Forelimb muscle (tissue), 1 donor: Measurements from ENCODE around the gene SLC16A8. TPM values are rescaled to one million over a fixed set of nuclear protein-coding genes. Genes with fewer than 3 reads are reported as not detected.

ENCODE experiments used
- DNase-seq: peaks from one replicate; pipeline ENCODE4 v3.0.0-alpha.2; 2013; ENCODE audit warnings: low read depth
- polyA plus RNA-seq: library from polyadenylated mRNA; unstranded; fragments of 120-200 nt; gene quantifications from one replicate; pipeline ENCODE4 v1.2.1, GENCODE V29; 2013; ENCODE audit not compliant: insufficient read length

Gene SLC16A8
- polyA plus RNA-seq, 1 donor: 2.7 TPM

GRCh38 chr22:38114484-38115398 lies 30.8 kb upstream of the SLC16A8 start:
- DNase-seq: peak; percentile 31

DNA sequence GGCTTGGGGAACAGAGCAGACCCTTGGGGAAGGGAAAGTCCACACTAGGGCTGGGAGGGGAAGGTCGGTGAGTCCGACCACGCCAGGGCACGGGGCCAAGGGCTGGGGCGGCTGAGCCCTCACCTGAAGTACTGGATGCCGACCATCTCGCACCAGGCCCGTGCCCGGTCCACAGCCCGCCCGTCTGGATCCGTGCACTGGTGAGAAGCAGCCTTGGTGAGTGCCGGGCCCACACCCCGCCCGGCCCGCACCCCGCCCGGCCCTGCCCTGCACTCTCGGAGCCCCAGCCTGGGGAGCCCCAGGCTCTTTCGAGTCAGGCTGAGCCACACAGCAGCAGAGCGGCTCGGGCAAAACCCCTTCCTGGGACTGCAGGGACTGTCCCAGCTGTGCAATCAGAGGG lies 28.4 kb upstream of the SLC16A8 start:
- DNase-seq: no peak

- DNase-seq: no peak
Measured at GRCh38 chr22:38111925-38112355, 28.0 kb upstream of the SLC16A8 start.

GRCh38 chr22:38110863-38111852 lies 27.2 kb upstream of the SLC16A8 start:
- DNase-seq: no peak

GRCh38 chr22:38110008-38110862 lies 26.3 kb upstream of the SLC16A8 start, which contains the start of gene BAIAP2L2:
Gene BAIAP2L2 (minus strand): TSS chr22:38110684. CDS start chr22:38110525, 159 bp downstream.
- DNase-seq: no peak

DNA sequence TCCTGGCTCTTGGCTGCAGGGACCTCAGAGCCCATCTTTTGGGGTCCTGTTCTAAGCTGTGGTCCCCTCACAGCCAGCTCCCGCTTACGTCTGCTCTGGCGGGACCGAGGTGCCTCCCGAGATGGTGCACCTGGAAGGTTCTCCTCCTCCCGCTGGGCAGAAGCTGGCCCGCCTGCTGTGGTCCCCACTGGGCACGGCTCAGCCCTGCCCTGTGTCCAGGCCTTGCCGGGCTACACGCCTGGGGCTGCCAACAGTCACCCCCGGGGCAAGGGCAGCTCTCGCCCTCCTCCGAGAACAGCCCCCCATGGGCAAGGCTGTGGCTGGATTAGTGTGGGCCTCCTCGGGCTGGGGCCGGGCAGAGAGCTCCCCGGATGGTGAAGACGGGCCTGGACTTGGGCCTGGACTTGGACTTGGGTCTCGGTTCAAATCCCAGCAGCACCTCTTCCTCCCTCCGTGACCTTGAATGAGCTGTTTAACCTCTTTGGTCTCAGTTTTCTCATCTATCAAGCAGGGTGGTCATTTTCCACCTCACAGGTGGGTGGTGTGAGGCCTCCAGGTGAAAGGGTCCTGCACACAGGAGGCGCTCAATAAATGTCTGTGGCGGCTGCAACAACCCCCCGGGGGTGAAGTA lies 25.5 kb upstream of the SLC16A8 start:
- DNase-seq: no peak

DNA sequence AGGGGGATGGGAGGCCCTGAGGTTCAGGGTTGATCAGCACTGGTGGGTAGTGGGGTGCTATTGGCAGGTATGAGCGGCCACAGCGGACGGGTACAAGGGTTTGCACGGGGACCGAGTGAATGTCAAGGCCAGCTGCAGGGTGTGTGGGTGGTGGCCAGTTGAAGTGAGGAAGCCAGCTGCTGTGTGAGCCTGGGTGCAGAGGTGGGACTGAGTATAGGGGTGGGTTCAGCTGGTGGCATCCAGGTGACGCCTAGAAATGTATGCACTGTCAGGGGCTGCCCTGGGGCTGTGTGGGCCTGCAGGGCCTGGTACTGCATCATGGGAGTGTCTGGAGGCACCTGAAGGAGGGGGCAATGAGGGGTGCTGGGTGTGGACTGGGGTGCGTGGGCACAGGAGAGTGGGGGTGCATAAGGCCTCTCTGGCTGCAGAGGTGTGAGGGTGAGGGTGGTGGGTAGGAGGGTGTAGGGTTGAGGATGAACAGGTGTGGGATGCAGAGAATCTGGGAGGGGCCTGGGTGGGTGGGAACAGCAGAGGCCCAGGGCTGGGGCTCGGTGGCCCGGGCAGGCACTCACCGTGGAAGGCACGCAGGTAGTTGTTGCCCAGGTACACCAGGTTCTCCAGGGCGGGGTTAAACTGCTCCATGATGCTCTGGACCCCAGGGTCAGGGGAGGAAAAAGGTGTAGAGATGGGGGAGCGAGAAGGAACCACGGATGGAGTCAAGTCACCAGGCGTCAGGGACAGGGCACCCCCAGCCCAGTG lies 24.8 kb upstream of the SLC16A8 start:
- DNase-seq: no peak

GRCh38 chr22:38107692-38108515 lies 23.9 kb upstream of the SLC16A8 start:
- DNase-seq: no peak

DNA sequence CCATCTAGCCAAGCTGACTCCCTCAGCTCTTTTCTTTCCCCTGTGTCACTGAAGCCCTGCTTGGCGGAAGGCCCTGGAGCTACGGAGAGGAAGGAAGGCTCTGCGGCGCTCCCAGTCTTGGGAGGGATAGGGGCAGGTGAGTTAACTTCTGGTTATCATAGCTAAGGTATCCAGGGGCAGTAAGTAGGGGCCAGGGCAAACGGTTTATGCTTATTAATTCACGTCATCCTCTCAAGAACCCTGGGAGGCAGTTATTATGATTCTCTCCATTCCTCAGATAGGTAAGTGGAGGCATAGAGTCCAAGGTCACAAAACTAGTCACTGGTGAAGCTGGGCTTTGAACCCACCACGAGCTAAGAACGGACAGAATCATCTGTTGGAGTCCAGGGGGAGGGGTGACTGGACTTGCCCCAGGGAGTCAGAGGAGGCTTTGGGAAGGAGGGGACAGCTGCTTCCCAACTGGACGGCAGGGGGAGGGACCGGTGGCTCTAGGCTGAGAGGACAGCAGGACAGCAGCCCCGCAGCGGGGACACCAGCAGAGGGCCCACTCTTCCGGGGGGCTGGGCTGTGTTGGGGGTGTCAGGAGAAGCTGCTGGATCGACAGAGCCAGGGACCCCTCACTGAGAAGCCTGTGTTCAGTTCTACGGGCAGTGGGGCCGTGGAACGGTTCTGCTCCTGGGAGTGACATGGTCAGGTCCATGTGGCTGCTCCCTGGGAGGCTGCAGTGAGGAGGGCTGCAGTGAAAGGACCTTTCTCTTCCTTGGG lies 23.0 kb upstream of the SLC16A8 start:
- DNase-seq: no peak

DNA sequence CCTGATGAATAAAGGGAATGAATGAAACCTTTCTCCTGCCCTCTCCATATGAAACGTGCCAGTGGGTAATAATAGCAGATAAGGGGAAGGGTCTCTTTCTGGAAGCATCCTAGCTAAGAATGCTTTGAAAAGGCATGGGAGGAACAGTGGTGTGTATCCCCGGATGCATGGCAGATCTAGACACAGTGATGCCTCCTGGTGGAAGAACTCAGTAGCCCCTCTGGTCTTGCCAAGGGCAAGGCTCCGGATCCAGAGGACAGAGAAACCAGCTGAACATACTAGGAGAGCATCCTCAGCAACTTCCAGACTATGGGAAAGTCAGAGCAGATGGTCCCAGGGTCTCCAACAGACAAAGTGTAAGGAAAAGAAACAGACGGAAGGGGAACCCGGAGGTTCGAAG lies 20.1 kb upstream of the SLC16A8 start:
- no peak for DNase-seq

DNA sequence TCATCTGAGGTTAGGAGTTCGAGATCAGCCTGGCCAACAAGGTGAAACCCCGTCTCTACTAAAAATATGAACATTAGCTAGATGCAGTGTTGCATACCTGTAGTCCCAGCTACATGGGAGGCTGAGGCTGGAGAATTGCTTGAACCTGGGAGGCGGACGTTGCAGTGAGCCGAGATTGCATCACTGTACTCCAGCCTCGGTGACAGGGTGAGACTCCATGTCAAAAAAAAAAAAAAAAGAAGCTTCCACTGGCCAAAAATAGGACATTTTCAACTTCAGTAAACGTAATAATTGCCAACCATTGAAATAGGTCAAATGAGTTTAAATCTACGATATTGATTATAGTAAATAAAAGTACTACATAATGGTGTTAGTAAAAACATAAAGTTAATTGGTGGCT lies 19.7 kb upstream of the SLC16A8 start:
- no peak for DNase-seq

DNA sequence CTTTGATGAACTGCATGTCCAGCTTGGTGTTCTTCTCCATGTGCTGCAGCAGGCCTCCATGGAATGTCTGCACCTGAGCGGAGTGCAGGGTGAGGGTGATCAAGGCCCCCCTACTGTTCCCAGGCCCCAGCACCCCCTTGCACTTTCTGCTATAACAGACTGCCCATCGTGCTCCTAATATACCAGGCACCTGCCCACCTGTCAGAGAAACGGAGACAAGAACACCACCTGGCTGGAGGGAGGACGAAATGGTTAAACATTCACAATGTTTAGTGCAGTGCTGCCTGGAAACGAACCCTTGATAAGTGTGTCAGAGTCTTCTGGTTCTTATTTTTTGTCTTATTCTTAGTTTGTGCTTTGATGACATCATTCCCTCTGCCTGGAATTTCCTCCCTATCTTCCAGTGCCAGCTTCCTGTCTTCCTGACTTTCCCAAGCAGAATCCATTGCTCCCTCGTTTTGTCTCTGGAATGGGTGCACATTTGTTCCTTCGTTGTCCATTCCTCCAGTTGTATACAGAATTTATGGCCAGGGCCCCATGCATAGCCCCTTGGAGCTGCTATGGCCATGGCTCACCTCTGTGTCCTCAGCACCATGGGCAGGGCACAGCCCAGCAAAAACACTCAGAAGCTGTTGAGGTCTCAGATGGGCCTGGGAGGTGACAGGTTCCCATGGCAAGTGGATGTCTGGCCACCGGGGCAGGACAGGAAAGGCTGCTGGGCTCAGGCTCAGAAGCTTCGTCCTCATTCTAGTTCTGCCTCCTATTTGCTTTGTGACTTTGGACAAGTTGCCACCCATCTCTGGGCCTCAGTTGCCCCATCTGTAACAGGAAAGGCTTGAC lies 14.6 kb upstream of the SLC16A8 start:
- no peak for DNase-seq

DNA sequence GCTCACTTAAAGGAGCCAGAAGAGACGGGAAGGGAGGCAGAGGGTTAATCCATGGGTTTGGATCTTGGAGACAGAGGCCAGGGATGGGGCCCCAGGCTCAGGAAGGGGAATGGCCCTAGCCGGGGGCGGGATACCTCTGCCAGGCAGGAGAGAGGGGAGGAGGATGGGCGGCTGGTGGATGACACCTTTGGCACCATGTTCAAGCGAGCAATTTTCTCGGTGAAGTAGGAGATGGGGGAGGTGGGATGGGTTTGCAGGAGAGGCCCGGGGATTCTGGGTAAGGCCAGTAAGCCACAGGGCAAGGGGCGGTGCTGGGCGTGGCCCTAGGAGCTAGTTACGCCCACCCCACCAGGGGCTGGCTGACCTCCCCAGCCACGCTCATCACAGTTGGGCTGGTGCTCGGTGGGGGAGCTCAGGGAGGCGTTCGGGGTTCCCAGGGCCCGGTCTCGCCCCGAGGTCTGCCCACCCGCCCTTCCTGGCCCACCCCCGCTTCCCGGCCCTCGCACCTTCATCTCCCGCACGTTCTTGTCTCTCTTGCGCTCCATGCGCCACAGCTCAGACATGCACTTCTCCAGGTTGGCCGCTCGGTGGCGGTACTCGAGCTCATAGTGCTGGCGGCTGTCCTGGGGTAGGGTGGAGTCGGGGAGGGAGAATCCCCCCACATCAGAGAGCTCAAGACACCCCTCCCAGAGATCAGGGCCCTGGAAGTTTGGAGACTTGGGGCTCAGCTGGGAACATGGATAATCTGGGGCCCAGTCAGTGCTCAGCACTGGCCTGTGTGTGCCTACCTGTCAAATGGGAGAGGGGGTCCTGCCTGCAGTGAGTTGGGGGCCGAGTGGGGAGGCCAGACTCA lies 13.8 kb upstream of the SLC16A8 start:
- no peak for DNase-seq

- no peak for DNase-seq
Measured at GRCh38 chr22:38097058-38097457, 13.1 kb upstream of the SLC16A8 start.

DNA sequence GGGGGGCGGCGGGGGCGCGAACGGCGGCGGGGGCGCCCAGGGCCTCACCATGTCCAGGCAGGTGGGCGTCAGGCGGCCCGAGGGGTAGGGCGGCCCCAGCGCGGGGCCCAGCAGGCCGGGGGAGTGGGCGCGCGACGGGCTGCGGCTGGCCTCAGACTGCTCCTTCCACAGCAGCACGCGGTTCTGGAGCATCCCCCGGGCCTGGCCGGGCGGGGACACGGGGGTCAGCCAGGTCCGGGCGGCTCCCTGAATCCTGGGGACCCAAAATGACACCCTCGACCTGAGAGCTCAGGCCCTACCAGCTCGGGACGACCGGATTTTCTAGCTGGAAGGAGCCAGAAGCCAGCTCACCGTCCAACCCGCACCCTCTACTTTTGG lies 5.5 kb upstream of the SLC16A8 start:
- no peak for DNase-seq

DNA sequence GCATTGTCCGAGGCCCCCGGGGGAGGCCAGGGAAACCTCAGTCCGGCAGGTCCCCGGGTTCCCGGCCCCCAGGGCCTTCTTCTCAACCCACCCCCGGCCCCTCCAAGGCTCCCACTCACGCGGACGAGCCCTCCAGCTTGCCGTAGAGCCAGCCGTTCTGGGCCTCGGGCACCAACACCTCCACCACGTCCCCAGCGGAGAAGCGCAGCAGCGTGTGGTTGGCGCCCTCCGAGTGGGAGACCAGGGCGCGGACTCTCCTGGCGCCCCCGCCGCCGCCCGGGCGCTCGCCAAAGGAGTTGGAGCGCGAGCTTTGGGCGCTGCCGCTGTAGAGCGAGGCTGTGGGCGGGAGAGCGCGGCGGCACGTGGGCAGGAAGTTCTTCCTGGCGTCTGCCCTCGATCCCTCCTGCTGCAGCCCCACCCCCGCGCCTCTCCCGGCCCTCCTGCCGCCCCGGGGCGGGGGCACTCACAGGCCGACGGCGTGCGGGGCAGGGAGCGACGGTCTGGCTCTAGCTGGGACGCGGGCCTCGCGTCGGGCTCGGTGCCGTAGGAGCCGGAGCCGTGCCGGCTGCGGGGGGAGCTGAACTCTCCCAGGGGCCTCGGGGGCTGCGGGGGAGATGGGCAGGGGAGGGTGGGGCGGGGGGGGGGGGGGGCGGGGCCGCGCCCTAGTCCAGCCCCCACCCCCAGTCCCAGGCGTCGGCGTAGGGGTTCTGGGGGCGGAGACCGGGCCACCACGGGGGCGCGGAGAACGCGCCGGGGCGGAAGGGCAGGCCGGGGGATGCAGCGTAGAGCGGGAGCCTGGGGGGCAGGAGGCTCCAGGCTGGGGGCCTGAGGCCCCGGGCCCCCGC lies 4.9 kb upstream of the SLC16A8 start:
- no peak for DNase-seq
